PFSK-1 (cell line): ENCODE measurements around the gene RAB38.

Experiments used
- FOXP2 ChIP-seq: optimal IDR thresholded peaks from 2 replicates; pipeline ENCODE3; 2011; ENCODE audit warnings: borderline replicate concordance, control low read depth, inconsistent platforms; ENCODE audit not compliant: insufficient read depth; ENCODE audit errors: extremely low read length, extremely low read depth
- POLR2AphosphoS5 ChIP-seq: IDR thresholded peaks from 2 replicates; pipeline ENCODE4 v1.6.1; 2012; ENCODE audit warnings: low read depth, mild to moderate bottlenecking, control low read depth, low read length, moderate library complexity
- REST ChIP-seq, 2 experiments: IDR thresholded peaks; 2 replicates each; pipeline versions ENCODE4 v1.6.1 to v1.8.0; 2011 to 2012; ENCODE audit warnings: low read depth in 2 of 2, low read length in 2 of 2, control low read depth in 1 of 2, inconsistent platforms in 1 of 2, mild to moderate bottlenecking in 1 of 2, moderate library complexity in 1 of 2; ENCODE audit not compliant: insufficient read depth in 1 of 2
- SIN3A ChIP-seq: IDR thresholded peaks from 2 replicates; pipeline ENCODE4 v1.6.1; 2012; ENCODE audit warnings: mild to moderate bottlenecking, low read length, moderate library complexity, borderline replicate concordance; ENCODE audit not compliant: insufficient read depth
- TAF1 ChIP-seq: IDR thresholded peaks from 2 replicates; pipeline ENCODE4 v1.6.1; 2012; ENCODE audit warnings: low read length, control low read depth, borderline replicate concordance; ENCODE audit not compliant: insufficient read depth

The RAB38 gene

GRCh38 chr11:88183233-88183632, 8.0 kb upstream of the RAB38 start:
- TF ChIP-seq POLR2AphosphoS5 (no peak), FOXP2 (no peak), SIN3A (no peak), REST (IDR thresholded peaks at IDR 0.05; ENCODE audit: insufficient read depth in 1 of 2, low read depth in 2 of 2, low read length in 2 of 2) (no peak), TAF1 (no peak)

GRCh38 chr11:88181776-88182175, 6.5 kb upstream of the RAB38 start:
- TF ChIP-seq REST (IDR thresholded peaks at IDR 0.05; ENCODE audit: insufficient read depth in 1 of 2, low read depth in 2 of 2, low read length in 2 of 2) (no peak), SIN3A (no peak), POLR2AphosphoS5 (no peak), FOXP2 (no peak), TAF1 (no peak)

GRCh38 chr11:88179971-88180629, 4.9 kb upstream of the RAB38 start:
- TF ChIP-seq SIN3A (no peak), REST (IDR thresholded peaks at IDR 0.05; ENCODE audit: insufficient read depth in 1 of 2, low read depth in 2 of 2, low read length in 2 of 2) (no peak), TAF1 (no peak), POLR2AphosphoS5 (no peak), FOXP2 (no peak)

- no peak for TF ChIP-seq TAF1
- TF ChIP-seq REST (IDR thresholded peaks at IDR 0.05; ENCODE audit: insufficient read depth in 1 of 2, low read depth in 2 of 2, low read length in 2 of 2), result no peak
- no peak for TF ChIP-seq POLR2AphosphoS5
- no peak for TF ChIP-seq FOXP2
- no peak for TF ChIP-seq SIN3A
Measured at GRCh38 chr11:88179141-88179540, 3.9 kb upstream of the RAB38 start.

- TF ChIP-seq REST (IDR thresholded peaks at IDR 0.05; ENCODE audit: insufficient read depth in 1 of 2, low read depth in 2 of 2, low read length in 2 of 2) (no peak), POLR2AphosphoS5 (no peak), TAF1 (no peak)
Measured at GRCh38 chr11:88178191-88178590, 2.9 kb upstream of the RAB38 start.
